B cell (primary cell): ENCODE results near the gene EMC6.

Experiments used
- CTCF ChIP-seq: fragments of 200-600 bp; IDR thresholded peaks from one replicate; pipeline ENCODE4 v1.8.0; 2022; ENCODE audit warnings: antibody characterized with exemption, mild to moderate bottlenecking
- EZH2 ChIP-seq: IDR thresholded peaks from 2 replicates; pipeline ENCODE4 v1.6.1; 2012; ENCODE audit warnings: borderline replicate concordance, low read depth, mild to moderate bottlenecking, moderate library complexity, low read length; ENCODE audit not compliant: insufficient read depth, poor library complexity, severe bottlenecking

- TF ChIP-seq CTCF, result no peak
- TF ChIP-seq EZH2, result no peak
Measured at GRCh38 chr17:3708366-3708765, 39.8 kb downstream of the EMC6 start.
